Measurements from ENCODE around the gene NAPSA.

DNA sequence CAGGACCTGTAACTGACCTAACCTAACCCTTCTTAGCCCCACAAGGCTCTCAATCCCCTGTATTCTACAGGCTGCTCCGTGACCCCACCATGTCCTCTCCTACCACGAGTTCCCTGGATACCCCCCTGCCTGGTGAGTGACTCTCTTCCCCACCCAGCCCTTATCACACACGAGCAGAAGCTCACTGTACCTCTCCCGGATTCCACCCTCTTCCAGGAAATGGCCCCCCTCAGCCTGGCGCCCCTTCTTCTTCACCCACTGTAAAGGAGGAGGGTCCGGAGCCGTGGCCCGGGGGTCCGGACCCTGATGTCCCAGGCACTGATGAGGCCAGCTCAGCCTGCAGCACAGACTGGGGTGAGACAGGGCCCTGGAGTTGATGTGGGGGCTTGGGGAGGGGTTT, 12.1 kb upstream of the NAPSA start:
- TF ChIP-seq, protein P1, sequence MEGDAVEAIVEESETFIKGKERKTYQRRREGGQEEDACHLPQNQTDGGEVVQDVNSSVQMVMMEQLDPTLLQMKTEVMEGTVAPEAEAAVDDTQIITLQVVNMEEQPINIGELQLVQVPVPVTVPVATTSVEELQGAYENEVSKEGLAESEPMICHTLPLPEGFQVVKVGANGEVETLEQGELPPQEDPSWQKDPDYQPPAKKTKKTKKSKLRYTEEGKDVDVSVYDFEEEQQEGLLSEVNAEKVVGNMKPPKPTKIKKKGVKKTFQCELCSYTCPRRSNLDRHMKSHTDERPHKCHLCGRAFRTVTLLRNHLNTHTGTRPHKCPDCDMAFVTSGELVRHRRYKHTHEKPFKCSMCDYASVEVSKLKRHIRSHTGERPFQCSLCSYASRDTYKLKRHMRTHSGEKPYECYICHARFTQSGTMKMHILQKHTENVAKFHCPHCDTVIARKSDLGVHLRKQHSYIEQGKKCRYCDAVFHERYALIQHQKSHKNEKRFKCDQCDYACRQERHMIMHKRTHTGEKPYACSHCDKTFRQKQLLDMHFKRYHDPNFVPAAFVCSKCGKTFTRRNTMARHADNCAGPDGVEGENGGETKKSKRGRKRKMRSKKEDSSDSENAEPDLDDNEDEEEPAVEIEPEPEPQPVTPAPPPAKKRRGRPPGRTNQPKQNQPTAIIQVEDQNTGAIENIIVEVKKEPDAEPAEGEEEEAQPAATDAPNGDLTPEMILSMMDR (IDR thresholded peaks at IDR 0.05): no peak
- TF ChIP-seq POLR2A (IDR thresholded peaks at IDR 0.05): no peak
